GM23338 (cell line): Measurements from ENCODE around the gene NSD2. TPM values are rescaled to one million over a fixed set of nuclear protein-coding genes. Genes with fewer than 3 reads are reported as not detected.

Experiments
- ATAC-seq: fragments of 200-7000 bp; cut with Tn5 transposase; 3 replicates; pipeline ENCODE4 v1.9.1; 2020
- DNase-seq: peaks from one replicate; pipeline ENCODE4 v3.0.0-alpha.2; 2015; ENCODE audit warnings: low spot score
- H2AFZ ChIP-seq: fragments of 200-600 bp; sonication (generic); 2 replicates; pipeline ENCODE4 v1.8.0; 2016; ENCODE audit warnings: antibody characterized with exemption, mild to moderate bottlenecking, moderate library complexity
- H3F3A ChIP-seq: fragments of 200-600 bp; sonication (generic); replicated peaks from 2 replicates; pipeline ENCODE4 v1.8.0; 2017; ENCODE audit warnings: antibody characterized with exemption, mixed run types, low read depth
- H3K27ac ChIP-seq: fragments of 200-600 bp; sonication (generic); 2 replicates; pipeline ENCODE4 v1.6.1; 2016; ENCODE audit warnings: low read depth
- H3K27me3 ChIP-seq: fragments of 200-600 bp; sonication (generic); 2 replicates; pipeline ENCODE4 v1.8.0; 2016; ENCODE audit warnings: mild to moderate bottlenecking, mixed run types, moderate library complexity; ENCODE audit not compliant: insufficient read depth
- H3K36me3 ChIP-seq: fragments of 200-600 bp; sonication (generic); 2 replicates; pipeline ENCODE4 v1.8.0; 2016; ENCODE audit warnings: mild to moderate bottlenecking; ENCODE audit not compliant: insufficient read depth
- H3K4me1 ChIP-seq: fragments of 200-600 bp; sonication (generic); 2 replicates; pipeline ENCODE4 v1.8.0; 2016; ENCODE audit warnings: mild to moderate bottlenecking, moderate library complexity; ENCODE audit not compliant: insufficient read depth
- H3K4me2 ChIP-seq: fragments of 200-600 bp; sonication (generic); 2 replicates; pipeline ENCODE4 v1.7.1; 2017; ENCODE audit warnings: mixed run types
- H3K4me3 ChIP-seq: fragments of 200-600 bp; sonication (generic); 2 replicates; pipeline ENCODE4 v1.6.1; 2016; ENCODE audit warnings: mixed run types
- H3K79me2 ChIP-seq: fragments of 200-600 bp; sonication (generic); replicated peaks from 2 replicates; pipeline ENCODE4 v1.8.0; 2017; ENCODE audit warnings: mild to moderate bottlenecking; ENCODE audit not compliant: insufficient read depth
- H3K9me2 ChIP-seq: fragments of 200-600 bp; sonication (generic); 2 replicates; pipeline ENCODE4 v1.8.0; 2017; ENCODE audit not compliant: insufficient read depth
- H4K20me1 ChIP-seq: fragments of 200-600 bp; sonication (generic); replicated peaks from 2 replicates; pipeline ENCODE4 v1.8.0; 2017; ENCODE audit warnings: mild to moderate bottlenecking; ENCODE audit not compliant: insufficient read depth
- H3K27ac Mint-ChIP-seq: 2 replicates; pipeline ENCODE4 v1.8.0; 2020; ENCODE audit warnings: inconsistent platforms, mild to moderate bottlenecking, moderate library complexity, mixed read lengths
- H3K27me3 Mint-ChIP-seq: 3 replicates; pipeline ENCODE4 v1.8.0; 2022; ENCODE audit warnings: low read depth, mild to moderate bottlenecking, moderate library complexity, mixed read lengths, inconsistent platforms; ENCODE audit not compliant: insufficient read depth, poor library complexity
- H3K36me3 Mint-ChIP-seq: 3 replicates; pipeline ENCODE4 v1.8.0; 2021; ENCODE audit warnings: low read depth, mild to moderate bottlenecking, inconsistent platforms, moderate library complexity, mixed read lengths
- H3K4me1 Mint-ChIP-seq: 3 replicates; pipeline ENCODE4 v1.8.0; 2020; ENCODE audit warnings: mild to moderate bottlenecking, inconsistent platforms, mixed read lengths
- H3K4me3 Mint-ChIP-seq: 3 replicates; pipeline ENCODE4 v1.8.0; 2021; ENCODE audit warnings: moderate library complexity, mild to moderate bottlenecking, inconsistent platforms, mixed read lengths
- H3K9me3 Mint-ChIP-seq: 3 replicates; pipeline ENCODE4 v1.8.0; 2020; ENCODE audit warnings: moderate library complexity, mild to moderate bottlenecking, inconsistent platforms, mixed read lengths
- CREB1 ChIP-seq: fragments of 250-450 bp; sonication (Bioruptor Pico); IDR thresholded peaks from 2 replicates; pipeline ENCODE4 v1.5.0; 2020; ENCODE audit warnings: low read depth, mild to moderate bottlenecking, moderate library complexity
- JUNB ChIP-seq: IDR thresholded peaks from one replicate; pipeline ENCODE4 v1.6.1; 2016; ENCODE audit warnings: antibody characterized with exemption; ENCODE audit not compliant: unreplicated experiment
- ZNF114 ChIP-seq: fragments of 250-450 bp; sonication (Bioruptor Pico); IDR thresholded peaks from 2 replicates; pipeline ENCODE4 v1.5.0; 2020; ENCODE audit warnings: mild to moderate bottlenecking, moderate library complexity
- ZNF331 ChIP-seq: fragments of 250-450 bp; sonication (Bioruptor Pico); IDR thresholded peaks from 2 replicates; pipeline ENCODE4 v1.5.0; 2020; ENCODE audit warnings: low read depth, mild to moderate bottlenecking, moderate library complexity
- polyA plus RNA-seq: library from polyadenylated mRNA; unstranded; fragments of >200 nt; fragmentation: Nextera tagmentation; extraction: Ambion mirVana; gene quantifications from 2 replicates; pipeline ENCODE4 v1.2.1, GENCODE V29; 2016
- total RNA-seq: library from RNA; depleted of rRNA; stranded (reverse); fragments of >200 nt; shearing (Covaris generic); gene quantifications from 2 replicates; pipeline ENCODE4 v1.2.3, GENCODE V29; 2014
- TF ChIP-seq, protein P1 (sequence below): IDR thresholded peaks from 2 replicates; pipeline ENCODE4 v1.6.1; 2016; ENCODE audit warnings: antibody characterized with exemption
- TF ChIP-seq, protein P2 (sequence below): fragments of 250-450 bp; sonication (Bioruptor Pico); IDR thresholded peaks from 2 replicates; pipeline ENCODE4 v1.5.0; 2020; ENCODE audit warnings: mild to moderate bottlenecking, moderate library complexity

Gene NSD2
- total and polyA plus RNA-seq, 2 experiments from 2014 or later, result 33.5 to 84.4 TPM

DNA sequence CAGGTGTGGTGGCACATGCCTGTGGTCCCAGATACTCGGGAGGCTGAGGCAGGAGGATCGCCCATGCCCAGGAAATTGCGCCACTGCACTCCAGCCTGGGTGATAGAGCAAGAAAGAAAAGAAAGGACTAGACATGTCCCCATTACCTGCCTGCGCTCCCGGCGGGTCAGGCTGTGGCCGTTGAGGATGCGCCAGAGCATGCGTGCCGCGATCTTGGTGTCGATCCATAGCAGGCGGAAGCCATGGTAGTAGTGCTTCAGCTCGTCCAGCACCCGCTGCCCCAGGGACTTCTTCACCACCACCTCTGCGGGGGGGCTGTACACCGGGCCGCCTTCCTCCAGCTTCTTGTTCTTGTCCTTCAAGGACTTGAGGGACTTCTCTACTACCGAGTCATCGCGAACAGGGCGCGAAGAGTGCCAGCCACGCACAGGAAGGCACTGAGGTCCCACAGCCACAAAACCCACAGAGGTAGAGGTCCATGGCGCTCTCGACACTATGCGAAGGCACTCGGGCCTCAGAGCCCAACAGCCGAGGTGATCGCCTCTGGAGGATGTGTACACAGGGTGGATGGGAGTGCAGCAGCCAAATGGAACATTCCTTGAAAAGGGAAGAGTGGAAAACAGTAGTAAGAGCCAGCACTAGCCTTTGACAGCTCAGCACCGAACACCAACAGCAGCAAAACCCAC, 29.8 kb upstream of the NSD2 start:
- peaks cover 20% of the 10 kb centered on the region for H3K36me3 ChIP-seq
- H3K27ac ChIP-seq, result no peak overlapping the region
- no peaks in the 10 kb centered on the region for H3K9me2 ChIP-seq
- H2AFZ ChIP-seq, result no peak overlapping the region
- DNase-seq (no peak), ATAC-seq (no peak)
- no peaks in the 10 kb centered on the region for H3K27me3 ChIP-seq
- no peak overlapping the region for H3K27ac Mint-ChIP-seq
- H3K36me3 Mint-ChIP-seq, result peaks cover 41% of the 10 kb centered on the region
- no peaks in the 10 kb centered on the region for H3F3A ChIP-seq
- H3K4me2 ChIP-seq, result no peak overlapping the region
- H3K4me1 Mint-ChIP-seq, result no peaks in the 10 kb centered on the region
- H3K9me3 Mint-ChIP-seq, result no peaks in the 10 kb centered on the region
- no peak overlapping the region for H3K4me3 Mint-ChIP-seq
- H3K27me3 Mint-ChIP-seq, result peaks cover 4% of the 10 kb centered on the region
- TF ChIP-seq, protein P1, sequence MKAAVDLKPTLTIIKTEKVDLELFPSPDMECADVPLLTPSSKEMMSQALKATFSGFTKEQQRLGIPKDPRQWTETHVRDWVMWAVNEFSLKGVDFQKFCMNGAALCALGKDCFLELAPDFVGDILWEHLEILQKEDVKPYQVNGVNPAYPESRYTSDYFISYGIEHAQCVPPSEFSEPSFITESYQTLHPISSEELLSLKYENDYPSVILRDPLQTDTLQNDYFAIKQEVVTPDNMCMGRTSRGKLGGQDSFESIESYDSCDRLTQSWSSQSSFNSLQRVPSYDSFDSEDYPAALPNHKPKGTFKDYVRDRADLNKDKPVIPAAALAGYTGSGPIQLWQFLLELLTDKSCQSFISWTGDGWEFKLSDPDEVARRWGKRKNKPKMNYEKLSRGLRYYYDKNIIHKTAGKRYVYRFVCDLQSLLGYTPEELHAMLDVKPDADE, result no peak
- TF ChIP-seq ZNF331 (CRISPR knock-in tag), result no peak
- TF ChIP-seq JUNB, result no peak
- no peak for TF ChIP-seq ZNF114 (CRISPR knock-in tag)
- no peak for TF ChIP-seq CREB1
- TF ChIP-seq, protein P2, sequence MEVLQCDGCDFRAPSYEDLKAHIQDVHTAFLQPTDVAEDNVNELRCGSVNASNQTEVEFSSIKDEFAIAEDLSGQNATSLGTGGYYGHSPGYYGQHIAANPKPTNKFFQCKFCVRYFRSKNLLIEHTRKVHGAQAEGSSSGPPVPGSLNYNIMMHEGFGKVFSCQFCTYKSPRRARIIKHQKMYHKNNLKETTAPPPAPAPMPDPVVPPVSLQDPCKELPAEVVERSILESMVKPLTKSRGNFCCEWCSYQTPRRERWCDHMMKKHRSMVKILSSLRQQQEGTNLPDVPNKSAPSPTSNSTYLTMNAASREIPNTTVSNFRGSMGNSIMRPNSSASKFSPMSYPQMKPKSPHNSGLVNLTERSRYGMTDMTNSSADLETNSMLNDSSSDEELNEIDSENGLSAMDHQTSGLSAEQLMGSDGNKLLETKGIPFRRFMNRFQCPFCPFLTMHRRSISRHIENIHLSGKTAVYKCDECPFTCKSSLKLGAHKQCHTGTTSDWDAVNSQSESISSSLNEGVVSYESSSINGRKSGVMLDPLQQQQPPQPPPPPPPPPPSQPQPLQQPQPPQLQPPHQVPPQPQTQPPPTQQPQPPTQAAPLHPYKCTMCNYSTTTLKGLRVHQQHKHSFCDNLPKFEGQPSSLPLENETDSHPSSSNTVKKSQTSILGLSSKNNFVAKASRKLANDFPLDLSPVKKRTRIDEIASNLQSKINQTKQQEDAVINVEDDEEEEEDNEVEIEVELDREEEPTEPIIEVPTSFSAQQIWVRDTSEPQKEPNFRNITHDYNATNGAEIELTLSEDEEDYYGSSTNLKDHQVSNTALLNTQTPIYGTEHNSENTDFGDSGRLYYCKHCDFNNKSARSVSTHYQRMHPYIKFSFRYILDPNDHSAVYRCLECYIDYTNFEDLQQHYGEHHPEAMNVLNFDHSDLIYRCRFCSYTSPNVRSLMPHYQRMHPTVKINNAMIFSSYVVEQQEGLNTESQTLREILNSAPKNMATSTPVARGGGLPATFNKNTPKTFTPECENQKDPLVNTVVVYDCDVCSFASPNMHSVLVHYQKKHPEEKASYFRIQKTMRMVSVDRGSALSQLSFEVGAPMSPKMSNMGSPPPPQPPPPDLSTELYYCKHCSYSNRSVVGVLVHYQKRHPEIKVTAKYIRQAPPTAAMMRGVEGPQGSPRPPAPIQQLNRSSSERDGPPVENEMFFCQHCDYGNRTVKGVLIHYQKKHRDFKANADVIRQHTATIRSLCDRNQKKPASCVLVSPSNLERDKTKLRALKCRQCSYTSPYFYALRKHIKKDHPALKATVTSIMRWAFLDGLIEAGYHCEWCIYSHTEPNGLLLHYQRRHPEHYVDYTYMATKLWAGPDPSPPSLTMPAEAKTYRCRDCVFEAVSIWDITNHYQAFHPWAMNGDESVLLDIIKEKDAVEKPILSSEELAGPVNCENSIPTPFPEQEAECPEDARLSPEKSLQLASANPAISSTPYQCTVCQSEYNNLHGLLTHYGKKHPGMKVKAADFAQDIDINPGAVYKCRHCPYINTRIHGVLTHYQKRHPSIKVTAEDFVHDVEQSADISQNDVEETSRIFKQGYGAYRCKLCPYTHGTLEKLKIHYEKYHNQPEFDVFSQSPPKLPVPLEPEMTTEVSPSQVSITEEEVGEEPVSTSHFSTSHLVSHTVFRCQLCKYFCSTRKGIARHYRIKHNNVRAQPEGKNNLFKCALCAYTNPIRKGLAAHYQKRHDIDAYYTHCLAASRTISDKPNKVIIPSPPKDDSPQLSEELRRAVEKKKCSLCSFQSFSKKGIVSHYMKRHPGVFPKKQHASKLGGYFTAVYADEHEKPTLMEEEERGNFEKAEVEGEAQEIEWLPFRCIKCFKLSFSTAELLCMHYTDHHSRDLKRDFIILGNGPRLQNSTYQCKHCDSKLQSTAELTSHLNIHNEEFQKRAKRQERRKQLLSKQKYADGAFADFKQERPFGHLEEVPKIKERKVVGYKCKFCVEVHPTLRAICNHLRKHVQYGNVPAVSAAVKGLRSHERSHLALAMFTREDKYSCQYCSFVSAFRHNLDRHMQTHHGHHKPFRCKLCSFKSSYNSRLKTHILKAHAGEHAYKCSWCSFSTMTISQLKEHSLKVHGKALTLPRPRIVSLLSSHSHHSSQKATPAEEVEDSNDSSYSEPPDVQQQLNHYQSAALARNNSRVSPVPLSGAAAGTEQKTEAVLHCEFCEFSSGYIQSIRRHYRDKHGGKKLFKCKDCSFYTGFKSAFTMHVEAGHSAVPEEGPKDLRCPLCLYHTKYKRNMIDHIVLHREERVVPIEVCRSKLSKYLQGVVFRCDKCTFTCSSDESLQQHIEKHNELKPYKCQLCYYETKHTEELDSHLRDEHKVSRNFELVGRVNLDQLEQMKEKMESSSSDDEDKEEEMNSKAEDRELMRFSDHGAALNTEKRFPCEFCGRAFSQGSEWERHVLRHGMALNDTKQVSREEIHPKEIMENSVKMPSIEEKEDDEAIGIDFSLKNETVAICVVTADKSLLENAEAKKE, result no peak
- no peak overlapping the region for H3K4me3 ChIP-seq
- peaks cover 9% of the 10 kb centered on the region for H4K20me1 ChIP-seq
- no peaks in the 10 kb centered on the region for H3K4me1 ChIP-seq
- peaks cover 5% of the 10 kb centered on the region; the same call in 1 of the 2 replicates for H3K79me2 ChIP-seq
